H9 (cell line): ENCODE results near the gene ENOX2. TPM values are rescaled to one million over a fixed set of nuclear protein-coding genes. Genes with fewer than 3 reads are reported as not detected.

Source experiments
- DNase-seq: peaks from one replicate; pipeline ENCODE4 v3.0.0-alpha.2; 2017
- H2AFZ ChIP-seq: one replicate; pipeline ENCODE4 v1.6.1; 2013; ENCODE audit warnings: mild to moderate bottlenecking, low read length, control low read depth, moderate library complexity
- H2AK5ac ChIP-seq: 2 replicates; pipeline ENCODE4 v1.6.1; 2013; ENCODE audit warnings: low read length, control low read depth, mixed read lengths; ENCODE audit not compliant: insufficient read length
- H2BK120ac ChIP-seq: one replicate; pipeline ENCODE4 v1.6.1; 2013; ENCODE audit warnings: low read depth, mild to moderate bottlenecking, low read length, control low read depth, inconsistent platforms; ENCODE audit not compliant: poor library complexity, severe bottlenecking
- H2BK12ac ChIP-seq: 2 replicates; pipeline ENCODE4 v1.6.1; 2013; ENCODE audit warnings: low read length, control low read depth, mixed read lengths, low read depth; ENCODE audit not compliant: insufficient read length
- H2BK15ac ChIP-seq: 2 replicates; pipeline ENCODE4 v1.6.1; 2013; ENCODE audit warnings: low read depth, low read length, control low read depth
- H2BK20ac ChIP-seq: one replicate; pipeline ENCODE4 v1.6.1; 2013; ENCODE audit warnings: low read depth, mild to moderate bottlenecking, low read length, control low read depth, inconsistent platforms; ENCODE audit not compliant: poor library complexity, severe bottlenecking
- H2BK5ac ChIP-seq: 2 replicates; pipeline ENCODE4 v1.6.1; 2013; ENCODE audit warnings: low read length, control low read depth, mixed read lengths; ENCODE audit not compliant: insufficient read length
- H3K14ac ChIP-seq: 2 replicates; pipeline ENCODE4 v1.6.1; 2013; ENCODE audit warnings: low read length, control low read depth; ENCODE audit not compliant: insufficient read depth
- H3K18ac ChIP-seq: 2 replicates; pipeline ENCODE4 v1.6.1; 2013; ENCODE audit warnings: low read depth, mild to moderate bottlenecking, mixed read lengths, low read length, control low read depth; ENCODE audit not compliant: insufficient read length
- H3K23ac ChIP-seq: 2 replicates; pipeline ENCODE4 v1.6.1; 2013; ENCODE audit warnings: low read length, control low read depth, mixed read lengths, low read depth; ENCODE audit not compliant: insufficient read length
- H3K23me2 ChIP-seq: 2 replicates; pipeline ENCODE4 v1.6.1; 2013; ENCODE audit warnings: low read depth, mild to moderate bottlenecking, mixed read lengths, low read length, control low read depth; ENCODE audit not compliant: insufficient read length, poor library complexity, severe bottlenecking
- H3K27ac ChIP-seq: 2 replicates; pipeline ENCODE4 v1.5.1; 2013; ENCODE audit warnings: low read length, control low read depth, mixed read lengths, low read depth; ENCODE audit not compliant: insufficient read length
- H3K27me3 ChIP-seq: 2 replicates; pipeline ENCODE4 v1.6.1; 2013; ENCODE audit warnings: low read length, control low read depth, inconsistent platforms; ENCODE audit not compliant: insufficient read depth
- H3K4ac ChIP-seq: 2 replicates; pipeline ENCODE4 v1.6.1; 2013; ENCODE audit warnings: low read depth, mild to moderate bottlenecking, control low read depth, inconsistent platforms, low read length, moderate library complexity
- H3K4me1 ChIP-seq: 2 replicates; pipeline ENCODE4 v1.6.1; 2013; ENCODE audit warnings: low read length, control low read depth, inconsistent platforms; ENCODE audit not compliant: insufficient read depth
- H3K4me2 ChIP-seq: 2 replicates; pipeline ENCODE4 v1.6.1; 2013; ENCODE audit warnings: low read length, control low read depth, mixed read lengths; ENCODE audit not compliant: insufficient read length, insufficient read depth
- H3K56ac ChIP-seq: 2 replicates; pipeline ENCODE4 v1.6.1; 2013; ENCODE audit warnings: low read depth, mild to moderate bottlenecking, mixed read lengths, low read length, control low read depth; ENCODE audit not compliant: insufficient read length
- H3K79me1 ChIP-seq: 2 replicates; pipeline ENCODE4 v1.6.1; 2013; ENCODE audit warnings: low read depth, mild to moderate bottlenecking, moderate library complexity, low read length, control low read depth, inconsistent platforms; ENCODE audit not compliant: insufficient read depth, poor library complexity, severe bottlenecking
- H3K79me2 ChIP-seq: 2 replicates; pipeline ENCODE4 v1.6.1; 2013; ENCODE audit warnings: low read length, control low read depth, inconsistent platforms; ENCODE audit not compliant: insufficient read depth
- H3K9ac ChIP-seq: 2 replicates; pipeline ENCODE4 v1.6.1; 2013; ENCODE audit warnings: low read length, control low read depth, mixed read lengths; ENCODE audit not compliant: insufficient read length; ENCODE audit errors: extremely low read depth
- H3K9me3 ChIP-seq: one replicate; pipeline ENCODE4 v1.6.1; 2013; ENCODE audit warnings: low read depth, low read length, inconsistent platforms; ENCODE audit not compliant: control insufficient read depth
- H3T11ph ChIP-seq: one replicate; pipeline ENCODE4 v1.6.1; 2013; ENCODE audit warnings: mild to moderate bottlenecking, low read length, control low read depth, inconsistent platforms
- H4K20me1 ChIP-seq: one replicate; pipeline ENCODE4 v1.6.1; 2013; ENCODE audit not compliant: control insufficient read depth, insufficient read length, insufficient read depth
- H4K5ac ChIP-seq: 2 replicates; pipeline ENCODE4 v1.6.1; 2013; ENCODE audit warnings: low read depth, mild to moderate bottlenecking, mixed read lengths, low read length, control low read depth; ENCODE audit not compliant: insufficient read length
- H4K8ac ChIP-seq: replicated peaks from 2 replicates; pipeline ENCODE4 v1.6.1; 2013; ENCODE audit warnings: low read length, control low read depth, mixed read lengths, low read depth; ENCODE audit not compliant: insufficient read length
- H4K91ac ChIP-seq: 2 replicates; pipeline ENCODE4 v1.6.1; 2013; ENCODE audit warnings: low read depth, mild to moderate bottlenecking, moderate library complexity, mixed read lengths, low read length, control low read depth; ENCODE audit not compliant: insufficient read length
- H3K27ac Mint-ChIP-seq, 3 experiments: 2 replicates in 2 of 3; 3 replicates in 1 of 3; pipeline ENCODE4 v1.8.0; 2020 to 2021; ENCODE audit warnings: mixed read lengths in 3 of 3, mild to moderate bottlenecking in 1 of 3, moderate library complexity in 1 of 3
- H3K27me3 Mint-ChIP-seq: 2 replicates; pipeline ENCODE4 v1.8.0; 2021; ENCODE audit warnings: low read depth, mild to moderate bottlenecking, moderate library complexity, mixed read lengths
- H3K36me3 Mint-ChIP-seq, 3 experiments: 2 replicates in 2 of 3; 3 replicates in 1 of 3; pipeline ENCODE4 v1.8.0; 2020 to 2021; ENCODE audit warnings: low read depth in 3 of 3, mixed read lengths in 3 of 3; ENCODE audit not compliant: insufficient read depth in 1 of 3
- H3K4me1 Mint-ChIP-seq, 2 experiments: 2 replicates each; pipeline ENCODE4 v1.8.0; 2020; ENCODE audit warnings: mixed read lengths in 2 of 2
- H3K4me3 Mint-ChIP-seq, 2 experiments: 2 replicates in 1 of 2; 3 replicates in 1 of 2; pipeline ENCODE4 v1.8.0; 2020 to 2021; ENCODE audit warnings: mild to moderate bottlenecking in 2 of 2, mixed read lengths in 2 of 2, moderate library complexity in 1 of 2
- H3K9me3 Mint-ChIP-seq, 2 experiments: 2 replicates in 1 of 2; 3 replicates in 1 of 2; pipeline ENCODE4 v1.8.0; 2020; ENCODE audit warnings: mild to moderate bottlenecking in 2 of 2, mixed read lengths in 2 of 2, moderate library complexity in 1 of 2
- WGBS: extraction: QIAGEN DNeasy Blood & Tissue Kit; methylation state at CpG from one replicate; pipeline ENCODE4 v1.1.7; 2013; ENCODE audit warnings: missing lambda C conversion rate, low lambda C conversion rate, mixed read lengths; ENCODE audit not compliant: insufficient read length; ENCODE audit errors: extremely low coverage; 5-methylcytosine and 5-hydroxymethylcytosine counted together
- total RNA-seq: library from RNA; stranded (reverse); gene quantifications from 2 replicates; pipeline ENCODE4 v1.2.1, GENCODE V29; 2021
- TF ChIP-seq, protein P1 (sequence below): fragments of 200-600 bp; sonication (generic); conservative IDR thresholded peaks from 3 replicates; pipeline ENCODE4 v1.8.0; 2021; ENCODE audit warnings: antibody characterized with exemption, mild to moderate bottlenecking

The ENOX2 gene
- total RNA-seq, 1 experiment from 2014 or later = 17.7 TPM

- no peaks in the 10 kb centered on the region for H3K79me1 ChIP-seq
- H4K20me1 ChIP-seq = no peaks in the 10 kb centered on the region
- no peak overlapping the region for H3K4me2 ChIP-seq
- no peak overlapping the region for H4K8ac ChIP-seq
- no peak overlapping the region for H2BK20ac ChIP-seq
- TF ChIP-seq, protein P1, sequence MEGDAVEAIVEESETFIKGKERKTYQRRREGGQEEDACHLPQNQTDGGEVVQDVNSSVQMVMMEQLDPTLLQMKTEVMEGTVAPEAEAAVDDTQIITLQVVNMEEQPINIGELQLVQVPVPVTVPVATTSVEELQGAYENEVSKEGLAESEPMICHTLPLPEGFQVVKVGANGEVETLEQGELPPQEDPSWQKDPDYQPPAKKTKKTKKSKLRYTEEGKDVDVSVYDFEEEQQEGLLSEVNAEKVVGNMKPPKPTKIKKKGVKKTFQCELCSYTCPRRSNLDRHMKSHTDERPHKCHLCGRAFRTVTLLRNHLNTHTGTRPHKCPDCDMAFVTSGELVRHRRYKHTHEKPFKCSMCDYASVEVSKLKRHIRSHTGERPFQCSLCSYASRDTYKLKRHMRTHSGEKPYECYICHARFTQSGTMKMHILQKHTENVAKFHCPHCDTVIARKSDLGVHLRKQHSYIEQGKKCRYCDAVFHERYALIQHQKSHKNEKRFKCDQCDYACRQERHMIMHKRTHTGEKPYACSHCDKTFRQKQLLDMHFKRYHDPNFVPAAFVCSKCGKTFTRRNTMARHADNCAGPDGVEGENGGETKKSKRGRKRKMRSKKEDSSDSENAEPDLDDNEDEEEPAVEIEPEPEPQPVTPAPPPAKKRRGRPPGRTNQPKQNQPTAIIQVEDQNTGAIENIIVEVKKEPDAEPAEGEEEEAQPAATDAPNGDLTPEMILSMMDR = no peak
- no peak overlapping the region for H4K5ac ChIP-seq
- no peak overlapping the region for H3T11ph ChIP-seq
- H3K9me3 ChIP-seq = no peaks in the 10 kb centered on the region
- H2BK5ac ChIP-seq = no peak overlapping the region
- H3K23me2 ChIP-seq = no peaks in the 10 kb centered on the region
- no peak overlapping the region for H2BK15ac ChIP-seq
- H3K27ac Mint-ChIP-seq = no peak overlapping the region
- no peak for DNase-seq
- no peak overlapping the region for H3K18ac ChIP-seq
- peaks cover 0 to 11% (median 9%) of the 10 kb centered on the region in 3 experiments; a peak in 4 of 7 replicates for H3K36me3 Mint-ChIP-seq
- peaks cover 12 to 13% of the 10 kb centered on the region in 2 experiments for H3K9me3 Mint-ChIP-seq
- H3K56ac ChIP-seq = no peak overlapping the region
- H3K4me1 Mint-ChIP-seq = peaks cover 18 to 19% of the 10 kb centered on the region in 2 experiments
- H2AFZ ChIP-seq = no peak overlapping the region
- H3K9ac ChIP-seq = no peak overlapping the region
- no peaks in the 10 kb centered on the region; the same call in 1 of the 2 replicates for H3K79me2 ChIP-seq
- no peaks in the 10 kb centered on the region for H3K27me3 ChIP-seq
- no peak overlapping the region for H2BK12ac ChIP-seq
- no CpG with 5 or more reads among the region's 1 CpG for WGBS
- no peak overlapping the region for H2BK120ac ChIP-seq
- no peak overlapping the region for H3K14ac ChIP-seq
- no peak overlapping the region for H3K4ac ChIP-seq
- no peak overlapping the region for H3K23ac ChIP-seq
- H3K27ac ChIP-seq = no peak overlapping the region
- H3K4me1 ChIP-seq = no peaks in the 10 kb centered on the region
- H3K27me3 Mint-ChIP-seq = no peaks in the 10 kb centered on the region
- no peak overlapping the region for H3K4me3 Mint-ChIP-seq
- H2AK5ac ChIP-seq = no peak overlapping the region
- H4K91ac ChIP-seq = no peak overlapping the region
These were observed 25.1 kb downstream of the ENOX2 start for GRCh38 chrX:130877892-130878341.
